ENCODE results near the gene NKX6-2. TPM values are rescaled to one million over a fixed set of nuclear protein-coding genes. Genes with fewer than 3 reads are reported as not detected.
"Not testable (repeated sequence)": the region's sequence is repeated elsewhere in the genome, so short reads cannot be mapped to it uniquely, and the experiment has no call there.

NKX6-2 gene
- 10 to 100 TPM in 1 of 12 donors, 1 to 10 TPM in 9, not detected in 2; 2.3 to 11.3 (median 5.1) TPM for polyA plus RNA-seq (ENCODE audit: insufficient read length in 12 of 12)
- long read RNA-seq, donor 1, result 0 reads
- long read RNA-seq, donor 2, result 0 reads
- long read RNA-seq, donor 3, result 0 reads
- long read RNA-seq, donor 4, result 0 reads
- long read RNA-seq, donor 5, result 0 reads
- long read RNA-seq, donor 6, result 0 reads
- long read RNA-seq, donor 7, result 0 reads
- long read RNA-seq, donor 8, partial matches to known transcripts, result 46 of 46 reads
- long read RNA-seq, donor 8, other reads (novel, unspliced or antisense), result 0 of 46 reads
- long read RNA-seq, donor 9, result 0 reads
- long read RNA-seq, donor 10, result 0 reads
- long read RNA-seq, donor 11, result 0 reads

- no peak for DNase-seq
Measured at GRCh38 chr10:132785723-132786475, at the start of gene NKX6-2. Gene NKX6-2 (minus strand): TSS chr10:132786147. CDS start chr10:132785948, 199 bp downstream.

GRCh38 chr10:132834891-132835847, 49.2 kb upstream of the NKX6-2 start:
- no peak for DNase-seq

GRCh38 chr10:132834311-132834761, 48.4 kb upstream of the NKX6-2 start:
- no peak for DNase-seq

- DNase-seq, result no peak
Measured at GRCh38 chr10:132833421-132834111, 47.6 kb upstream of the NKX6-2 start.

- no peak for DNase-seq
Measured at GRCh38 chr10:132832186-132832969, 46.4 kb upstream of the NKX6-2 start.

GRCh38 chr10:132829403-132829802, 43.5 kb upstream of the NKX6-2 start:
- no peak for DNase-seq

GRCh38 chr10:132828681-132829080, 42.7 kb upstream of the NKX6-2 start:
- DNase-seq, result no peak

- DNase-seq, result no peak
Measured at GRCh38 chr10:132827861-132828539, 42.1 kb upstream of the NKX6-2 start.

- DNase-seq, result no peak
Measured at GRCh38 chr10:132827423-132827789, 41.5 kb upstream of the NKX6-2 start.

- no peak for DNase-seq
Measured at GRCh38 chr10:132826524-132827422, 40.8 kb upstream of the NKX6-2 start.

- not testable (repeated sequence) for DNase-seq
Measured at GRCh38 chr10:132825783-132826523, 40.0 kb upstream of the NKX6-2 start.

GRCh38 chr10:132820056-132820455, 34.1 kb upstream of the NKX6-2 start:
- no peak for DNase-seq

- DNase-seq, result no peak
Measured at GRCh38 chr10:132817701-132818211, 31.8 kb upstream of the NKX6-2 start.

GRCh38 chr10:132816718-132817117, 30.8 kb upstream of the NKX6-2 start:
- DNase-seq, result no peak

- no peak for DNase-seq
Measured at GRCh38 chr10:132815168-132815857, 29.4 kb upstream of the NKX6-2 start.

- no peak for DNase-seq
Measured at GRCh38 chr10:132814469-132814856, 28.5 kb upstream of the NKX6-2 start.
